Measurements from ENCODE around the gene LYAR. TPM values are rescaled to one million over a fixed set of nuclear protein-coding genes. Genes with fewer than 3 reads are reported as not detected.

Gene LYAR
- total and polyA plus RNA-seq, 2 of the 13 experiments (the other 11 are each of a cell fraction or from before 2014, with no cell fraction given), result 7.8 to 94.2 TPM

DNA sequence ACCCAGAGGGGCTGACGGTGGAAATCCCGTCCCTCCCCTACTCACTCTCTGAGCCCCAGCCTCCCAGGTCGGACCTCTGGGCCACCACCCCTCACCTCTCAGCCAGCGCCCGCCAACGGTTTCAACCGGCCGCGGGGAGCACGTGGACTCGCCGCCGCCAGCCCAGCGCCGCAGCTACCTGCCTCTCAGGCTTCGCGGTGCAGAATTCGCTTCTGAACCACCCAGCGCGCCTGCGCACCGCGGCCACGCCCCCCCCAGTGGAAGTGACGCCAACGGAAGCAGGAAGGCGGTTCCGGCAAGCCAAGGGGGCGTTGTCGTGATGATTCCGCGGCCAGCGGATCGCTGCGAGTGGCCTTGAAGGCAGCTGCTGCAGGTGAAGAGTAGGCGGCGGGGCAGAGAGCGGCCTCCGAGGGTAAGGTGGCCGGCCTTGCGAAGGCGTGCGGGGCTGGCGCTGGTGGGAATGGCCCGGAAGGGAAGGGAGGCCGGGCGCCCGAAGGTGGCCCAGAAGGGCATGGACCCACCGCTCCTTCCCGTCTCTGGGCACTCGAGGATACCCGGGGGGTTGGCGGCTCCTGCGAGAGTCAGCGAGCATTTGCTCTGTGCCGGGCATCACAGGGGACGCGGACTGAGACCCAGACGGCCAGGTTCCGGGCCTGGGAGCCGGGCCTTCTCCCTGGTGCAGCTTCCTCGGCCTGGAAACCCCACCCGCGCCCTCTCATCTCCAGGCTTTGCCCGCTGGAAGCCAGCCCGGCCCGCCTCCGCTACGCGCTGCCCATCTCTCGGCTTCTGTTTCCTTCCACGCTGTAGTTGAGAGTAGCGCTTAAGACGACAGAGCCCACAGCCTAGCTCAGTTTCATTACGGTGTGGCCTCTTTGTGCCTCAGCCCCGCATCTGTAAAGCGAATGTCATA lies at the start of gene LYAR, which contains the start of gene ZBTB49 (continued):
- TF ChIP-seq, protein P1, sequence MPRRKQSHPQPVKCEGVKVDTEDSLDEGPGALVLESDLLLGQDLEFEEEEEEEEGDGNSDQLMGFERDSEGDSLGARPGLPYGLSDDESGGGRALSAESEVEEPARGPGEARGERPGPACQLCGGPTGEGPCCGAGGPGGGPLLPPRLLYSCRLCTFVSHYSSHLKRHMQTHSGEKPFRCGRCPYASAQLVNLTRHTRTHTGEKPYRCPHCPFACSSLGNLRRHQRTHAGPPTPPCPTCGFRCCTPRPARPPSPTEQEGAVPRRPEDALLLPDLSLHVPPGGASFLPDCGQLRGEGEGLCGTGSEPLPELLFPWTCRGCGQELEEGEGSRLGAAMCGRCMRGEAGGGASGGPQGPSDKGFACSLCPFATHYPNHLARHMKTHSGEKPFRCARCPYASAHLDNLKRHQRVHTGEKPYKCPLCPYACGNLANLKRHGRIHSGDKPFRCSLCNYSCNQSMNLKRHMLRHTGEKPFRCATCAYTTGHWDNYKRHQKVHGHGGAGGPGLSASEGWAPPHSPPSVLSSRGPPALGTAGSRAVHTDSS (CRISPR knock-in tag; conservative IDR thresholded peaks at IDR 0.05), result no peak
- TF ChIP-seq ZNF468 (CRISPR knock-in tag; IDR thresholded peaks at IDR 0.05) (peak; percentile 93; the same call in 1 of the 2 replicates), KLF13 (CRISPR knock-in tag; IDR thresholded peaks at IDR 0.05) (no peak), ZNF260 (CRISPR knock-in tag; IDR thresholded peaks at IDR 0.05; ENCODE audit: borderline replicate concordance, low read depth) (no peak), ZNF180 (CRISPR knock-in tag; IDR thresholded peaks at IDR 0.05; ENCODE audit: borderline replicate concordance, low read depth) (no peak), ZNF235 (CRISPR knock-in tag; IDR thresholded peaks at IDR 0.05; ENCODE audit: borderline replicate concordance) (peak; percentile 44; the same call in 1 of the 2 replicates), CEBPG (CRISPR knock-in tag; IDR thresholded peaks at IDR 0.05) (0 out of 2 replicates have a peak, but pooled peaks have one; percentile 22), ZNF512 (CRISPR knock-in tag; IDR thresholded peaks at IDR 0.05) (peak; percentile 24; the same call in 1 of the 2 replicates), KLF12 (CRISPR knock-in tag; IDR thresholded peaks at IDR 0.05; ENCODE audit: borderline replicate concordance) (peak; percentile 90), FIP1L1 (IDR thresholded peaks at IDR 0.05; ENCODE audit: borderline replicate concordance, insufficient read depth, low read depth, low read length) (no peak), RAD51 (IDR thresholded peaks at IDR 0.05; ENCODE audit: borderline replicate concordance) (no peak), SALL2 (CRISPR knock-in tag; IDR thresholded peaks at IDR 0.05) (peak; percentile 71), SRSF9 (IDR thresholded peaks at IDR 0.05; ENCODE audit: borderline replicate concordance, insufficient read depth, low read depth, low read length, poor library complexity, severe bottlenecking) (no peak), ZNF749 (CRISPR knock-in tag; IDR thresholded peaks at IDR 0.05; ENCODE audit: borderline replicate concordance) (peak; percentile 83)
- TF ChIP-seq, protein P2, sequence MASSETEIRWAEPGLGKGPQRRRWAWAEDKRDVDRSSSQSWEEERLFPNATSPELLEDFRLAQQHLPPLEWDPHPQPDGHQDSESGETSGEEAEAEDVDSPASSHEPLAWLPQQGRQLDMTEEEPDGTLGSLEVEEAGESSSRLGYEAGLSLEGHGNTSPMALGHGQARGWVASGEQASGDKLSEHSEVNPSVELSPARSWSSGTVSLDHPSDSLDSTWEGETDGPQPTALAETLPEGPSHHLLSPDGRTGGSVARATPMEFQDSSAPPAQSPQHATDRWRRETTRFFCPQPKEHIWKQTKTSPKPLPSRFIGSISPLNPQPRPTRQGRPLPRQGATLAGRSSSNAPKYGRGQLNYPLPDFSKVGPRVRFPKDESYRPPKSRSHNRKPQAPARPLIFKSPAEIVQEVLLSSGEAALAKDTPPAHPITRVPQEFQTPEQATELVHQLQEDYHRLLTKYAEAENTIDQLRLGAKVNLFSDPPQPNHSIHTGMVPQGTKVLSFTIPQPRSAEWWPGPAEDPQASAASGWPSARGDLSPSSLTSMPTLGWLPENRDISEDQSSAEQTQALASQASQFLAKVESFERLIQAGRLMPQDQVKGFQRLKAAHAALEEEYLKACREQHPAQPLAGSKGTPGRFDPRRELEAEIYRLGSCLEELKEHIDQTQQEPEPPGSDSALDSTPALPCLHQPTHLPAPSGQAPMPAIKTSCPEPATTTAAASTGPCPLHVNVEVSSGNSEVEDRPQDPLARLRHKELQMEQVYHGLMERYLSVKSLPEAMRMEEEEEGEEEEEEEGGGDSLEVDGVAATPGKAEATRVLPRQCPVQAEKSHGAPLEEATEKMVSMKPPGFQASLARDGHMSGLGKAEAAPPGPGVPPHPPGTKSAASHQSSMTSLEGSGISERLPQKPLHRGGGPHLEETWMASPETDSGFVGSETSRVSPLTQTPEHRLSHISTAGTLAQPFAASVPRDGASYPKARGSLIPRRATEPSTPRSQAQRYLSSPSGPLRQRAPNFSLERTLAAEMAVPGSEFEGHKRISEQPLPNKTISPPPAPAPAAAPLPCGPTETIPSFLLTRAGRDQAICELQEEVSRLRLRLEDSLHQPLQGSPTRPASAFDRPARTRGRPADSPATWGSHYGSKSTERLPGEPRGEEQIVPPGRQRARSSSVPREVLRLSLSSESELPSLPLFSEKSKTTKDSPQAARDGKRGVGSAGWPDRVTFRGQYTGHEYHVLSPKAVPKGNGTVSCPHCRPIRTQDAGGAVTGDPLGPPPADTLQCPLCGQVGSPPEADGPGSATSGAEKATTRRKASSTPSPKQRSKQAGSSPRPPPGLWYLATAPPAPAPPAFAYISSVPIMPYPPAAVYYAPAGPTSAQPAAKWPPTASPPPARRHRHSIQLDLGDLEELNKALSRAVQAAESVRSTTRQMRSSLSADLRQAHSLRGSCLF (CRISPR knock-in tag; IDR thresholded peaks at IDR 0.05; ENCODE audit: borderline replicate concordance), result no peak
- TF ChIP-seq, protein P3, sequence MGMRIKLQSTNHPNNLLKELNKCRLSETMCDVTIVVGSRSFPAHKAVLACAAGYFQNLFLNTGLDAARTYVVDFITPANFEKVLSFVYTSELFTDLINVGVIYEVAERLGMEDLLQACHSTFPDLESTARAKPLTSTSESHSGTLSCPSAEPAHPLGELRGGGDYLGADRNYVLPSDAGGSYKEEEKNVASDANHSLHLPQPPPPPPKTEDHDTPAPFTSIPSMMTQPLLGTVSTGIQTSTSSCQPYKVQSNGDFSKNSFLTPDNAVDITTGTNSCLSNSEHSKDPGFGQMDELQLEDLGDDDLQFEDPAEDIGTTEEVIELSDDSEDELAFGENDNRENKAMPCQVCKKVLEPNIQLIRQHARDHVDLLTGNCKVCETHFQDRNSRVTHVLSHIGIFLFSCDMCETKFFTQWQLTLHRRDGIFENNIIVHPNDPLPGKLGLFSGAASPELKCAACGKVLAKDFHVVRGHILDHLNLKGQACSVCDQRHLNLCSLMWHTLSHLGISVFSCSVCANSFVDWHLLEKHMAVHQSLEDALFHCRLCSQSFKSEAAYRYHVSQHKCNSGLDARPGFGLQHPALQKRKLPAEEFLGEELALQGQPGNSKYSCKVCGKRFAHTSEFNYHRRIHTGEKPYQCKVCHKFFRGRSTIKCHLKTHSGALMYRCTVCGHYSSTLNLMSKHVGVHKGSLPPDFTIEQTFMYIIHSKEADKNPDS (CRISPR knock-in tag; IDR thresholded peaks at IDR 0.05), result no peak

Measured in HepG2 (cell line).